Amniotic stem cell (primary cell): ENCODE results near the gene FGGY.

Experiments used
- DNase-seq: peaks from one replicate; lab custom pipeline; 2025; lab: John Stamatoyannopoulos, UW

The FGGY gene

DNA sequence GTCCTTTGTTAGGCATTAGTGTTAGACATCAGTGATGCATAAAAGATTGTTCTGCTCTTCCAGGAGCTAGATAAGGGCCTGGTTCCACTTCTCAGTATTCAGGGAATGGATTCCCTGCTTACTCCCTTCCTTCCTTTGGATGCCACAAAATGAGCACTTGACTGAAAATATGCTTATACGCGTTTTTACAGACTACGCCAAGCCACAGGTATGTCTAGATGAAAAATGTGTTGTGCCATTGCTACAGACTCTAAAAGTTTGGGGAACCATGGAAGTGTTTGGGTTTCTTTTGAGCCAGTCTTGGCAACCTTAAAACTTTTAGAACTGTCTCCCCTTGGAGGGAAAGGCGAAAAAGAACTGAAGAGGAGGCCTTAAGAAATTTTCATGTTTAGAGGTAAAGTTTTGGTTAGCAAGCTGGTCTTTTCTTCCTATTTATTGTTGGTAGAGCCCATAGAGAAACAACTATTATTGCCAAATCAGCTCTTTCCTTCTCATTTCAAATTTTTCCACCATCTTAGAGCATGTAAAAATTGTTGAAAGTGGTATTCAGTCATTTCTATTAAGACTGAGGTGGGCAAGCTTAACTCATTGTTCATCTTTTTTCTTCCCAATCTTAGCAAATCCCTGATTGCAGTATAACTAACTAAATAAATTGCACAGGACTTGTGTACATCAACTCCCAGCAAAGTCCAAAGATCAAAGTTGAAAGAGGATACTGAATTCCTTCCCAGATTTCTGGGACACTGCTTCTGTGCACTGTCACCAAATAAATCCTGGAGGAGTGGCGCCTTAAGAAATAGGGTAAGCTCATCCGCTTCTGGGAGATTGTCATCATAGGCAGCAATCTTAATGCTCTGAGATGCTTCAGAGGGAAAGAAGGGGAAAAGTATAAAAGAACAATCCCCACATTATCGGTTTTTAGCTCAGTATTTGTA is 18.9 kb downstream of the FGGY start:
- no peak for DNase-seq

DNA sequence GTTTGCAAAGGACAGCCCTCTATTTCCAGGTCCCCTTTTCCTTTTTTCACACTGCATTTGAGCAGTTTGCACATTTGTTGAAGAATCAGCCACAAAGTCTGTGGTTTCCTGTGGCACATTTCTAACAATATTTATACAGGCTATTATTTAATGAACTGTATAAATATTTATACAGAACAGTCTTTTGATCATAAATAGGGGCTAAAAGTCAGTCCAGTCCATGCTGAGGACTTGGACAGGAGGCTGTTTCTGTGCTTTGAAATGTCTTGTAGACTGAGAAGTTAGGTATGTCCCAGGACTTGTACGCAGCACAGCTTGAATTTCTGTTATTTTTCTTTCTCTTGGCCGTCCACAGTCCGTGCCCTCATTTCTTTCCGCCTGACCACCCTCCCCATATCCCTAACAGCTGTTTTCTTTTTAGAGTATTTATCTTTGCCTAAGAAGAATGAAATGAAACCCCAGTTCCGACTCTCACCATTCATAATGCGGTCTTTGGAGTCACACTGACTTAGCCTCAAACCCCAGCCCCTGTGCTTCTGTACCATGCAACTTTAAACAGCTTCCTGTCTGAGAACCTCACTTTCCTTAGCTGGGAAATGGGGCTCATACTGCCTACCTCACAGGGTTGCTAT is 19.7 kb downstream of the FGGY start:
- DNase-seq = no peak

GRCh38 chr1:59317343-59317742 is 20.4 kb downstream of the FGGY start:
- DNase-seq = no peak

DNA sequence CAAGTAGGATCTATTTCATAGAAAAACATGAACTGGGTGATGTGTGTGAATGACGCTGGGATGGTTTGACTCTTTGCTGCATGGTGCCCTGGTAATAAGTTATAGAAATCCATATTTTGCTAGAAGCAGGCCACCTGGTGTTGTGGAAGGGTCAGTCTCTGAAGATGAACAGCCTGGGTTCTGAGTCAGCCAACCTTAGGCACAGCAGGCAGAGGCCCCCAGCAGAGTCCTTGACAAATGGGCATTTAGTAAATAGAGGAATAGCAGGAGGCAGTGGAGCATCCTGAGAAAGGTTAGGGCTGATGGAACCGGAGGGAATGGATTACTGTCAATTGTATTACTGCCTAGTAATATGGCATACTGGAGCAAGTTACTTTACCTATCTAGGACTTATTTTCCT is 20.9 kb downstream of the FGGY start:
- DNase-seq = no peak

DNA sequence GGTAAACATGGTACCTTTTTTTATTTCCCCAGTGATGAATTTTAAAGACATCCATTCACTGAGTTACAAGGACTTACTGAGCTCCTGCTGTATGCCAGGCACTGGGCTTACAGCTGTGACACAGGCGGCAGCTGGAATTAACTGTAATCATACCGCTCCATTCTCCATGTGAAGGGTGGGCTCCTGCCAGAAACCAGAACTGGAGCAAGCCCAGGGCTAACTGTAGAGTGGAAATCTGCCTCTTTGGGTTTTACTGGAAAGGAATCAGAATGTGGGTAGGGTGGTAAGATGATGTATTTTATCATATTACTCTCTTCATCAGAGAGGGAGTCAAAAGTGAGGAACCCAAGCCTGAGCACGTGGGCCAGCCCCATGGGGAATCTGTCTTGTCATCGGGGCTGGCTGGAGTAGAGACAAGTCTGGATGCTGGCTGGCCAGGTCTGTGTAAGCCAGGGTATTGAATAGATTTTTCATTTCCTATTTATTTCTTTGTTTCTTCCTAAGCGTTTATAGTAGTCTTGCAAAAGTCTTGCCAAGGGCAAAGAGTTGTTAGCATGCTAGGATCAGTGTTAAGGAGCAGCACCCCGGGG is 21.5 kb downstream of the FGGY start:
- no peak for DNase-seq

GRCh38 chr1:59322394-59322793 is 25.5 kb downstream of the FGGY start:
- DNase-seq = no peak

GRCh38 chr1:59322814-59323213 is 25.9 kb downstream of the FGGY start:
- no peak for DNase-seq

- no peak for DNase-seq
Observed at GRCh38 chr1:59323879-59324278, 27.0 kb downstream of the FGGY start.

DNA sequence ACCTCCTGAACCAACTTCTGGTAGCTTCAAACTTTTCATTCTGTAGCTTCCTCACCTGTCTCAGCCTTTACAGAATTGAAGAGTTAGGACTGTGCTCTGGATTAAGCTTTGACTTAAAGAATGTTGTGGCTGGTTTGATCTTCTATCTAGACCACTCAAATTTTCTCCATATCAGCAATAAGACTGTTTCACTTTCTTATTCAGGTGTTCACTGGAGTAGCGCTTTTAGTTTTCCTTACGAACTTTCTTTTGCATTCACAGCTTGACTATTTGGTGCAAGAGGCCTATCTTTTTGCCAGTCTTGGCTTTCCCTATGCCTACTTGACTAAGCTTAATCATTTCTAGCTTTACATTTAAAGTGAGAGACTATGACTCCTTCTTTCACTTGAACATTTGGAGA is 31.5 kb downstream of the FGGY start:
- no peak for DNase-seq

DNA sequence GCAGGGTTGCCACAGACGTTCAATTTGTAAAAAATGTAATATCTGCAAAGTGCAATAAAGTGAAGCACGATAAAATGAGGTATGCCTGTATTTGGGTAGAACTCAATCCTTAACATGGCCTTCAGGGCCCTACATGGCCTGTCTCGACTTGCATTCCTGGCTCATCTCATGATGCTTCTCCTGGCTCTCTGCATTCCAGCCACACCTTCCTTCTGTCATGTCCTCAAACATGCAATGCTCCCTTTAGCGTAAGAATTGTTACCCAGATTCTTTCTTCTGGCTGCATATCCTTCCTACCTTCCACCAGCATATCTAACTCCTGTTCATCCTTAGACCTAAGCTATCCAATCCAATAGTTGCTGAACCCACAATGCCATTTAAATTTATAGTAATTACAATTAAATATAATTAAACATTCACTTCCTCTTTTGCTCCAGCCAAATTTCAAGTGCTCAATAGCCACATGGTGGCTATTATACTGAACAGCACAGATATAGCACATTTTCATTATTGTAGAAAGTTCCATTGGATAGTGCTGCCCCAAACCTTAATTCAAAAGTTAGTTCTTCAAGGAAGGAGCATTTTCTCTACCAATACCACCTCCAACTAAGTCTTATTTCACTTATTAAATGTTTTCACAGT is 32.6 kb downstream of the FGGY start:
- no peak for DNase-seq

DNA sequence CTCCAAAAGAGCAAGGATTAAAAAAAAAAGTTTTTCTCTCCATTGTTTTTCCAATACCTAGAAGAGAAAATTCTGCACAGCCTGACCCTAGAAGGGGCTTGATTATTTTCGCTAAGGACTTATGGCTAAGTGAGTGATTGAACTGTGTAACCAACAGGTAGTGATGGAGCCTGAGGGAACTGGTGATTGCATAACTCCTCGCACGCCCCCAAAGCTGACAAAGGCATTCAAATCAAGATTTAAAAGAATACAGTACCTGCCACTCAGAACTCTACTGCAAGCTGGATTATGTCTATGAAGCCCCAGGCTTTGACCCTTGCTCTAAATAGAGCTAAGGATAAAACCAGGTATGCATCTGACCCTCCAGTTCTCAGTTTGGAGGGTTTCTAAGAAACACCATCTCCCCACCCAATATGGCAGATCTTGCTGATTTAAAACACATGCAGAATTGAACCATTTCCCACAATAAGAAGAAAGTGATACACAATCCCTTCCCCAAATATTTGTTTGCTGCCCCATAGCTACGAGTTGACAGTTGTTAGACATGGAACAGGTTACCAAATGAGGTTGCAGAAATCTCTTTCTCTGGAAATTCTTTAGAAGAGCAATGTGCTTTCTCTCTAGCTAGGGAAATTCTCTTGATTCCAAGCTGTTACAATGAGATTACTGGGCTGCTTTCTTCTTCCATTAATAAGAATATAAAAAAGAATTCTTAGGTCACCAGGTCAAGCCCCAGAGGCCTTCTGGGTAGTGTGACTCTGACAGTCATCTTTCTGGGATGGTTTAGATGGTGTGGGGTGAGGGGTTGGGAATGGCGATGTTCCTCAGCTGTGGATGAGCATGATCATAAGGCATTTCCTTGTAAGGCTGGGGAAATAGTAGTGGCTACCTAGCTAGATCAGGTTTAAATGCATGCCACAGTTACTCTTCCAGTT is 35.1 kb downstream of the FGGY start:
- DNase-seq = no peak

- DNase-seq = no peak
Observed at GRCh38 chr1:59332983-59333382, 36.1 kb downstream of the FGGY start.

DNA sequence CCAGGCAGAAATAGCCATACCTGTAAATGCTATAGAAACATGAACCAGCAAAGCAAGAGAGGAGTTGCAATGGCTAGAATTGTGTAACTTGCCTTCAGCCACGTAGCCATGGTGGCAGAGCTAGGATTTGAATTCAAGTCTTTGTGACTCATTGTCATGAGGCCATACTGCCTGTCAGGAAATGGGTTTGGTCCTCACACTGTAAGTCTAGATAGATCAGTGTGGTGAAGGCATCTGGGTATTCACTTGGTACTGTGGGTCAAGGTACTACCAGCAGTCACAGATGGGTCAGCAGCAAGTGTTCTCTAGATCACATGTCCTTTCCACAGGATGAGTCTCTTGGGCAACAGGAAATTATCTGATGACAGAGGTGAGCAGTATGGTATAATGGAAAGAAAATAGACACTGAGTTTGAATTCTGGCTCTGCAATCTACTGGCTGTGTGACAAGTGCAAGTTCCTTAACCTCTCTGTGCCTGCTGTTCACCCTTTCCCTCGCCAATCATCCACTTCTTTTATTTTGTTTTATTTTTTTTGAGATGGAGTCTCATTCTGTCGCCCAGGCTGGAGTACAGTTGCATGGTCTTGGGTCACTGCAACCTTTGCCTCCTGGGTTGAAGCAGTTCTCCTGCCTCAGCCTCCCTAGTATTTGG is 36.9 kb downstream of the FGGY start:
- DNase-seq = no peak

- no peak for DNase-seq
Observed at GRCh38 chr1:59340411-59341307, 43.8 kb downstream of the FGGY start.

DNA sequence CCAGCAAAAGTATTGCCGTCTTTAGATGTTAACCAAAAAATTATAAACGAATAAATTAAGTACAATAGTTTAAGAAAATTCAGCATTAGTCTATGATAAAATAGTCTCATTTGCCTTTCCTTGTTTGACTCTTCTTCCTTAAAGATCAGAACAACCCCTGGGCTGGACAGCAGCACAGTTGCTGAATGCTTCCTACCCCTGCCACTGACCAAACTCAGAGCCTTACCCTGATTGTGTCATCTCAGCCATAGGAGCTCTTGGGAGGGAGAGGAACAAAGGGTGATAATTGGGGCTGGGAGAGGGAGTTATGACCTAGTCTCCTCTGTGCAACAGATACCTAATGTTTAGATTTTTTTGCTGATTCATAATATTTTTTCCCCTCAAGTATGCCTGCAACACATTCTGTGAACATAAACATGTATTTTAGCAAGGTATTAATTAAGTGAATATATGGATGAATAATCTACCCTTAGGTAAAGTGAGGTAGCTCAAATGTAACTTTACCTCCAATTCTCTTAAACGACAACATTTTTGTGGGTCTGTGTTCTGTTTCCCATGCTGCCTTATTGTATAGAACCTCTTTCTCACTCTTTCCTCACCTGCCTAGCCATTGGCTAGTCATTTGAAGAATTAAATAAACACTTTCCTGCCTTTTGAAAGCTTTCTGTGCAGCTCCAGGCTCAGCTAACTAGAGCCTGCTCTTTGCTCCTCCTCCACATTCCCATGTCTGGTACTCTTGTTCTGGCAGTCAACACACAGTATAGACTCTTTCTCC is 46.1 kb downstream of the FGGY start:
- DNase-seq = no peak

DNA sequence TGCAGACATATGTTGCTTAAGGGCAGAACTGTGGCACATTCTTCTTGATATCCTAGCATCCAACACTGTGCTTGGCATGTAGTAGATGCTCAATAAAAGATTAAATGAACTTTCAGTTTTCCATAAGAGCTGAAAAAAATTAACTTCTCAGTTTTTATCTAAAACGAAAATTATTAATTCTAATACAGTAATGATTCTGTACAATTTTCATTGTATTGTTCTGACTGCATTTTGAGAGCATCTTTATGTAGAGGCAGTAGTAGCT is 46.6 kb downstream of the FGGY start:
- no peak for DNase-seq

- no peak for DNase-seq
Observed at GRCh38 chr1:59345221-59345620, 48.3 kb downstream of the FGGY start.

- DNase-seq = no peak
Observed at GRCh38 chr1:59346429-59346828, 49.5 kb downstream of the FGGY start.

DNA sequence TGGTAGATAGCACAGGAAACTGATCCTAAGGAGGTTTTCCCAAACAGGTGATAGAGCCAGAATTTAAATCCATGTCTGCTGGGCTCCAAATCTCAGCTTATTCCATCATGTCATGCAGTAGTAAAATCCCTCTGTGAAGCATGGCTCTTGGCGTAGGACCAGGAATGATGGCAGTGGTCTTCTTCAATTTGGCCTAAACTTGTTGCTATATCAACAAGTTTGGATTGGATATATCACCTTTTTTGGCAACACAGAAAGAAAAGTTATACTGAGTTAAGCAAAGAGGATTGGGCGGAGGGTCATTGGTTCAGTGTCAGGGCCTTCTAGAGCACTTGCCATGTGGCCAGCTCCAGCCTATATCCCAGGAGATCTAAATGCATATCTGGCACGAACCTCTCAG is 52.2 kb downstream of the FGGY start:
- no peak for DNase-seq
